Lung (tissue), 12 donors: ENCODE data around the gene SNX13. TPM values are rescaled to one million over a fixed set of nuclear protein-coding genes. Genes with fewer than 3 reads are reported as not detected.

Experiments used
- ATAC-seq: fragments of 200-7000 bp; cut with Tn5 transposase; one replicate; pipeline ENCODE4 v1.9.1; 2020; ENCODE audit warnings: moderate number of reproducible peaks; ENCODE audit not compliant: insufficient read depth, low FRiP score
- DNase-seq, 3 donors: peaks; one replicate each; pipeline ENCODE4 v3.0.0-alpha.2; 2013 to 2017
- H3K27ac ChIP-seq, 2 donors: one replicate each; pipeline ENCODE4 v1.5.1; 2013; ENCODE audit warnings: mild to moderate bottlenecking in 2 of 2, moderate library complexity in 2 of 2, control low read depth in 1 of 2, inconsistent platforms in 1 of 2, low read depth in 1 of 2, low read length in 1 of 2
- H3K27me3 ChIP-seq, 3 donors: one replicate each; pipeline ENCODE4 v1.5.1; 2013; ENCODE audit warnings: low read length in 2 of 3; ENCODE audit not compliant: control insufficient read depth in 3 of 3, insufficient read depth in 3 of 3
- H3K36me3 ChIP-seq, 4 donors: one replicate each; pipeline ENCODE4 v1.5.1; 2013; ENCODE audit warnings: low read length in 4 of 4, mild to moderate bottlenecking in 1 of 4, moderate library complexity in 1 of 4; ENCODE audit not compliant: control insufficient read depth in 4 of 4, insufficient read depth in 4 of 4
- H3K4me1 ChIP-seq, 5 donors: one replicate each; pipeline ENCODE4 v1.5.1; 2013; ENCODE audit warnings: low read length in 5 of 5, mild to moderate bottlenecking in 2 of 5, moderate library complexity in 1 of 5; ENCODE audit not compliant: control insufficient read depth in 5 of 5, insufficient read depth in 5 of 5
- H3K4me3 ChIP-seq: one replicate; pipeline ENCODE4 v1.5.1; 2013; ENCODE audit warnings: mild to moderate bottlenecking, control low read depth, moderate library complexity
- H3K9ac ChIP-seq, 2 donors: one replicate each; pipeline ENCODE4 v1.5.1; 2013; ENCODE audit warnings: low read length in 2 of 2, control low read depth in 1 of 2; ENCODE audit not compliant: insufficient read depth in 1 of 2
- H3K9me3 ChIP-seq, 4 donors: one replicate each; pipeline ENCODE4 v1.5.1; 2013; ENCODE audit warnings: low read length in 3 of 4, mild to moderate bottlenecking in 1 of 4, moderate library complexity in 1 of 4; ENCODE audit not compliant: control insufficient read depth in 4 of 4, insufficient read depth in 3 of 4
- WGBS, 2 donors: extraction: QIAGEN DNeasy Blood & Tissue Kit; methylation state at CpG; one replicate each; pipeline ENCODE4 v1.1.7; 2013; 5-methylcytosine and 5-hydroxymethylcytosine counted together
- polyA plus RNA-seq, 2 donors: library from polyadenylated mRNA; stranded (reverse); fragments of 200-250 nt; gene quantifications; one replicate each; pipeline ENCODE4 v1.2.1, GENCODE V29; 2013
- total RNA-seq, 2 donors: library from RNA; depleted of rRNA in 1 of 2; stranded (reverse); fragments of >200 nt in 1 of 2; gene quantifications; one replicate each; pipeline ENCODE4 v1.2.1, GENCODE V29; 2014 to 2021
- TF ChIP-seq, protein P1 (sequence below): IDR thresholded peaks from 2 replicates; pipeline ENCODE4 v1.5.1; 2012; ENCODE audit warnings: mild to moderate bottlenecking; ENCODE audit errors: control extremely low read depth, extremely low read depth
- donor health status: control.
- donor health status: control.
- donor health status: Bipolar disorder and iron deficiency.
- donor health status: healthy.
- donor health status: DM: yes; HTN: yes; CAD: no.

SNX13 gene
- total and polyA plus RNA-seq, 4 donors: 8.9 to 104 (median 31.9) TPM

DNA sequence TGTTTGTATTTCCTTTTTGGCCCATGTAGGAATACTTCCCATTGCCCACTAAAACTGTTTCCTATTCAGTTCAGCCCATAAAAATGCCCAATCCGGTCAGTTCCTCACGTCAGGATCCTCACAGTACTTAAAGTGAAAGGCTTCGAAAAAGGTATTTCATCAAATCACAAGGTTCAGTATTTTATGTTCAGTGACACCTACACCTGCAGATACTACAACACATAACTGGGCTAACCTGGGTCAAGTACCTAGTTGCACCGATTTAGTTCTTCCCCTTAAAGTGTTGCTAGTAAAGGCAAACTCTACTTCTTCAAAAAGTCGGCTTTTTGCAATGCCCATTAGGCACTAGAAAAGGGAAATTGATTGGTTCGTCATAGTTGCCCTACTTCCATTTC lies 1.1 kb downstream of the SNX13 start:
- H3K4me3 ChIP-seq: peak overlapping the region; percentile 89
- peak overlapping the region; percentile 95 to 96 for H3K9ac ChIP-seq
- no peaks in the 10 kb centered on the region for H3K27me3 ChIP-seq
- DNase-seq (peak in 2 of 3 donors; percentile 42 to 47), ATAC-seq (peak; percentile 1)
- H3K9me3 ChIP-seq: no peaks in the 10 kb centered on the region
- 2 to 3% methylated on average over 6 of the region's 6 CpGs for WGBS, 2 donors
- peak overlapping the region; percentile 97 to 98 for H3K27ac ChIP-seq
- TF ChIP-seq, protein P1, sequence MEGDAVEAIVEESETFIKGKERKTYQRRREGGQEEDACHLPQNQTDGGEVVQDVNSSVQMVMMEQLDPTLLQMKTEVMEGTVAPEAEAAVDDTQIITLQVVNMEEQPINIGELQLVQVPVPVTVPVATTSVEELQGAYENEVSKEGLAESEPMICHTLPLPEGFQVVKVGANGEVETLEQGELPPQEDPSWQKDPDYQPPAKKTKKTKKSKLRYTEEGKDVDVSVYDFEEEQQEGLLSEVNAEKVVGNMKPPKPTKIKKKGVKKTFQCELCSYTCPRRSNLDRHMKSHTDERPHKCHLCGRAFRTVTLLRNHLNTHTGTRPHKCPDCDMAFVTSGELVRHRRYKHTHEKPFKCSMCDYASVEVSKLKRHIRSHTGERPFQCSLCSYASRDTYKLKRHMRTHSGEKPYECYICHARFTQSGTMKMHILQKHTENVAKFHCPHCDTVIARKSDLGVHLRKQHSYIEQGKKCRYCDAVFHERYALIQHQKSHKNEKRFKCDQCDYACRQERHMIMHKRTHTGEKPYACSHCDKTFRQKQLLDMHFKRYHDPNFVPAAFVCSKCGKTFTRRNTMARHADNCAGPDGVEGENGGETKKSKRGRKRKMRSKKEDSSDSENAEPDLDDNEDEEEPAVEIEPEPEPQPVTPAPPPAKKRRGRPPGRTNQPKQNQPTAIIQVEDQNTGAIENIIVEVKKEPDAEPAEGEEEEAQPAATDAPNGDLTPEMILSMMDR: no peak
- H3K4me1 ChIP-seq: peaks cover 0 to 23% (median 9%) of the 10 kb centered on the region in 5 donors
- peaks cover 0 to 5% (median 0%) of the 10 kb centered on the region in 4 donors for H3K36me3 ChIP-seq

- H3K27me3 ChIP-seq: no peaks in the 10 kb centered on the region
- H3K36me3 ChIP-seq: peaks cover 0 to 5% (median 0%) of the 10 kb centered on the region in 4 donors
- no peak overlapping the region for H3K27ac ChIP-seq
- ATAC-seq (no peak), DNase-seq (no peak)
- no peaks in the 10 kb centered on the region for H3K9me3 ChIP-seq
- TF ChIP-seq, protein P1: no peak
- WGBS, 2 donors: 81 to 100% methylated on average over 1 to 2 of the region's 2 CpGs
- no peak overlapping the region for H3K4me3 ChIP-seq
- peak overlapping the region in 1 of 2 donors; percentile 48 for H3K9ac ChIP-seq
- H3K4me1 ChIP-seq: peaks cover 0 to 23% (median 9%) of the 10 kb centered on the region in 5 donors
Observed at GRCh38 chr7:17937506-17938120, 2.7 kb downstream of the SNX13 start.

- Histone ChIP-seq H3K9ac (no peak overlapping the region), H3K4me3 (no peak overlapping the region), H3K27me3 (no peaks in the 10 kb centered on the region), H3K36me3 (peaks cover 0 to 5% (median 0%) of the 10 kb centered on the region in 4 donors), H3K4me1 (peaks cover 0 to 23% (median 9%) of the 10 kb centered on the region in 5 donors), H3K9me3 (no peaks in the 10 kb centered on the region), H3K27ac (no peak overlapping the region)
- TF ChIP-seq, protein P1: no peak
- no peak for ATAC-seq
- no peak for DNase-seq
- whole genome bisulfite sequencing, 2 donors: 55 to 76% methylated on average over 1 of the region's 1 CpG
Observed at GRCh38 chr7:17936321-17936720, 4.0 kb downstream of the SNX13 start.
